ENCODE measurements around the gene CLNK.

- TF ChIP-seq CTCF (IDR thresholded peaks at IDR 0.05) (no peak), POLR2AphosphoS5 (IDR thresholded peaks at IDR 0.05) (no peak)
These were observed 228.3 kb downstream of the CLNK start for GRCh38 chr4:10456260-10456594.
